GM19193 (cell line): ENCODE measurements around the gene POLA1.

Experiments used
- POLR2A ChIP-seq: IDR thresholded peaks from 4 replicates; pipeline ENCODE4 v1.6.1; 2011; ENCODE audit not compliant: insufficient read depth, insufficient read length; ENCODE audit errors: extremely low read depth

POLA1 gene

DNA sequence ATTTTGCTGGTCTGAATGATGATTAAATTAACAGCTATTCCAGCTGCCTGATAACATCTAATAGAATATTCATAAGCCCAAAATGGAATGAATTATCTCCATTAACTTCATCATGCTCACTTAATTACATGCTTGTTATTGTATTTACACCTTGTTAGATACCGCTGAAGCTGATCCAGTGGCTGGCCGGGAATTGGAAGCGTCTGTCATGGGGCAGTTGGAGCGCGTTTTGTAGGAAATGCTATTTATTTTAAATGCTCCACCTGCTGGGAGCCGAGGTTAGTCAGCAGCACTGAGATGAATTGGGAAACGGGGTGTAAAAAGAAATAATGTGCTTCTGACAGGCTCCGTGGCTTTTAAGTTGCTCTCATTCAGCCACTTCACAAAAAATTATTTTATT lies 296.8 kb downstream of the POLA1 start:
- no peak for TF ChIP-seq POLR2A

DNA sequence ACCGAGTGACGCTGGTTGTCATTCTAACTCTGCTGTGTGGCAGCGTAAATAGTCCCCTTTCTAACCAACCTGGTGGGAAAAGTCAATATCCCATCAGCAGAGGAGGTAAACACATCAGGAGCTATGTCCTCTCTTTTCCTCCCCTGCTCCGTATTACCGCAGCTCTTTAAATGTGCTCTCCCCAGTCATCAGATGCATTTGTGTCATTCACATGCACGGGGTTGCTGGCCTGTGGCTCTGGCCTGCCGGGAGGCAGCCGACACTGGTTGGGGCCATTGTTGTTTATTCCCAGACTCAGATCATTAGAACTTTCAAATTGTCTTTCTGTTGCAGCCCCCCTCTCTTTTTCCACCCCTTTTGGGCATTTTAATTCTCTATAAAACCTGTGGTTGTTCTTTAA lies 300.2 kb downstream of the POLA1 start:
- TF ChIP-seq POLR2A: no peak

DNA sequence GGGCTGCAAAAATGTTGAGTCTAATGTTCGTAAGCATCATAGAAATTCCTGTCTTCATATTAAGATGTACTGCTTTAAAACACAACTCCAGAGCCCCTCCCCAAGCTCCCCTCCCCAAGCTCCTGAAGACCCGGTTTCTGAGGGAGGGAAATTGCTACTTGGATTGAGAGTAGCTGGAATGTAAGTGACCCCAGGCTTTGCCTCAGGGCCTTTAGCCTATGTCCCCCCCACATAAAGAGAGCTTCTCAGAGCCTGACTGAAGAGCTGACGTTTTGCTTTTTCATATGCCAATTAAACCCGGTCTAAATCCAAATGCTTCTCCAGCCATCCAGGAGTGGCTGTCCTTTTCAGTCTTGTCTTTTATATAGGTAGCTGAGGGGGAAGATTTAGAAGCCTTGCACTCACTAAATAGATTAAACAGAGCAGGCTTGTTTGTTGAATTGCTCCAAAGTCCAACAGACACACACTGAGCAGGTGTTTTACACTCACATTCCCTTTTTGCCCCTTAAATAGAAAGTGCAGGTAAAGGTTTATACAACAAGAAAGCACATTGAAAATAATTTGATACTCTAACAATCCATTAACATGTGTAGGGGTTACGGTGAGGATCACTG lies 302.5 kb downstream of the POLA1 start:
- TF ChIP-seq POLR2A: no peak

DNA sequence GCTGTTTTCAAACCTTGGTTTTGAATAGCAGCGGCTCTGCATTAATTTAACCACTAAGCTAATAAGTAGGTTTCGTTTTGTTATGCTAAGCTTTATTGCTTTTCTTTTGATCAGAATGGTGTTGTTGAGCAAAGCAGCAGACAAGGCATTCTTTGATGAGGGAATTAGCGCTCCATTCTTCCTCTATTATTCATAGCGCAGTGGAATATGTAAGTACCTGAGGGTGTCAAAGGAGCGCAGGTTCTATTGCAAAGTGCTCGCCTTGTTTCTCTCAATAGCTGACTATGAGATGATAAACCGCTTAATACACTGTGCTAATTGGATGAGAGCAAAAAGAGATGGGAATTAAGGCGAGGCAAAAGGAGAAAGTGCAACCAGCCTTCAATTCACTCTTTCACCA lies 305.8 kb downstream of the POLA1 start:
- no peak for TF ChIP-seq POLR2A

DNA sequence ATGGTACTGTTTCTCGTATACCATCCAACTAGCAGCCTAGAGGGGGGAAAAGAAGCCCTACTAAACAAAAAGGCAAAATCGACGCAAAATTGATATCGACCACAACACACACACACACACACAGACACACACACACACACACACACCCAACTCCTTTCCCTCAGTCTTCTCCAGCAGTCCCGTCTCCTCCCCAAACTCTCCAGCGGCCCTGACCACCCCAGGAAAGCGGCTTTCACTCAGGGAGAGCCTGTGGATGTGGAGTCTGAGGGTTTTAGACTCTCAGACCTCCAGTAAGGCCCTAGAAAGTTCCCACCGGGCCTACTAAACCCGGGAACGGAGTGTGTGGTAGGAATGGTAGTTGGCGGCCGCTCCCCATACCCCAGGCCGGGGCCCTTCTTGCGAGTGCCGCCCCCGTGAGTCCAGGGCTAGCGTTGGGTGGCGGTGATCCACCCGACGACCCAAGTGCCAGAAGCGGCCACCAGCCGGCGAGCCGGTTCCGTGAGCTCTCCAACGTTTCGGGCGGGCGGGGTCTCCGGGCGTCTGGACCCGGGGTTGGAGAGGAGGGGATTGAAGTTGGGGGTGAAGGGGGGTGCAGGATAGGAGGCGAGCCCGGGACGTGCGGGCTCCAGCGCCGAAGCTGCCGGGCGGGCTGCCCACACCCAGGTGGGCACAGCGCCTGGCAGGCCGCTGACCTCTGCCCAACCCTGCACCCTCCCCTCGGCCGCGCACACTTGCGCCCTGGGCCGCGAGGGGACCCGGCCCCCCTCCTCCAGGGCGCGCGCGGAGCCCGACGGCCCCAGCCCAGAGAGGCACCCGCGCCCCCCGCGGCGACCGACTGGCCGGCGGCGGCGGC lies 308.3 kb downstream of the POLA1 start:
- TF ChIP-seq POLR2A: no peak

DNA sequence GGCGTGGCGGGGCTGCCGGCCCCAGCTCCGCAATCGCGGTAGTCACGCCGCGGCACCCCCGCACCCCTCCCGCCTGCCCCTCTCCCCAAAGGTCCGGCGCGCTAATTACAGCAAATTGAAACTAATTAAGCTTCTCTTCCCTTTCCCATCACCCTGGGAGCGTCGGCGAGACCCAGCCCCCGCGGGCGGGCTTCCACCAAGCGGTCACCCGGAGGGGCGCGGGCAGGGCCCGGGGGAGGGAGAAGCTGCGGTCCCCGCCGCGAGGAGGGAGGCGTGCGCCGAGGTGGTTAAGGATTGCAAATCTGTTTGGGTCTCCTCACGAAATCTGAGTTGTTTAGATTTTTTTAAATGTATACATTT lies 308.9 kb downstream of the POLA1 start:
- TF ChIP-seq POLR2A: no peak

DNA sequence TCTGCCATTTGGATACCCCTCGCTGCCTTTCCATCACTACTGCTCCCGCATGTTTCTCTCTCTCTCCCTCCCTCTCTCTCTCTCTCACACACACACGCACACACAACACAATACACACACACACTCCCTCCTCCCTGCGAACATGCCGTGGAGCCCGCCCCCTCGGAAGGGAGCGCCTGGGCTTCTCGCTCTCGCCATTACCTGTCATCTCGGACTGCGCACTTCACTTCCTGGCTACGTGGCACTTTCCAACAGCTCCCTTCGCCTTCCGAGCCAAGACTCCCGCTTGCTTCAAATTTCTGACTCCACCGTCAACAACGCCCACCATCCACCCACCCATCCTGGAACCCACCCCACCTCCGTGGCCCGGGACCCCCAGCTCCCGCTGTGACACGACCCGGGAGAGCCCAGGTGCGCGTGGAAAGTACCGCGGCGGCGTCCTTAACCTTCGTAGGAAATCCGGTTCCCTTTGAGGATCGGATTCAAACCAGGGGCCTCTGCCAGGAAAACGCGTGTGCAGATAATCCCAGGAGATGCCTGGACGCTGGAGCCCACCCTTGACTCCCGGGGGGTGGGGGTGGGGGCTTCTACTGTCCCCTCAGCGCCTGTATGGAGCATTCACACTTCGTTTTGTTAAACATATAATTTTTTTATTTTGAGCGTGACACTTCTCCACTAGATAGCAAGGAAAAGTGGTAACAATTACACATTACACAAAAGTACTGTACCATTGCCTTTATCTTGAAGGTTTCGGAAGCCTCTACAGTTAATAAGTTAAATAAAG lies 309.5 kb downstream of the POLA1 start:
- no peak for TF ChIP-seq POLR2A

DNA sequence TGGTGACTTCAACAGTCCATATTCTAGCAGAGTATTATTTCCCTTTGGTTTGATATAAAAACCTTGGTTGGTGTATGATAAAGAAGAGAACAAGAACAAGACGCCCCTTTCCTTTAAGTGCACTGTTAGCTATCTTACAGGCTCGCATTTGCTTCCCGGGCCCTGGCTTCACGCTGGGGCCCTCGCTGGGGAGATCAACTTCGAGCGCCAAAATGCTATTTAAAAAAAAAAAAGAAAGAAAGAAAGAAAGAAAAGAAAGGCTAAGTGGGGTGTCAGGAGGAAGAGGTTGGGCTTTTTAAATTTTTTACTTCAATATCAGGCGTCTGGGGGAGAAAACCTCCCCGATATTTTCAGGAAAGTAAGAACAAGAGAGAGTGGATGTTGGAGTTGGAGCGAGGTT lies 310.3 kb downstream of the POLA1 start:
- no peak for TF ChIP-seq POLR2A

DNA sequence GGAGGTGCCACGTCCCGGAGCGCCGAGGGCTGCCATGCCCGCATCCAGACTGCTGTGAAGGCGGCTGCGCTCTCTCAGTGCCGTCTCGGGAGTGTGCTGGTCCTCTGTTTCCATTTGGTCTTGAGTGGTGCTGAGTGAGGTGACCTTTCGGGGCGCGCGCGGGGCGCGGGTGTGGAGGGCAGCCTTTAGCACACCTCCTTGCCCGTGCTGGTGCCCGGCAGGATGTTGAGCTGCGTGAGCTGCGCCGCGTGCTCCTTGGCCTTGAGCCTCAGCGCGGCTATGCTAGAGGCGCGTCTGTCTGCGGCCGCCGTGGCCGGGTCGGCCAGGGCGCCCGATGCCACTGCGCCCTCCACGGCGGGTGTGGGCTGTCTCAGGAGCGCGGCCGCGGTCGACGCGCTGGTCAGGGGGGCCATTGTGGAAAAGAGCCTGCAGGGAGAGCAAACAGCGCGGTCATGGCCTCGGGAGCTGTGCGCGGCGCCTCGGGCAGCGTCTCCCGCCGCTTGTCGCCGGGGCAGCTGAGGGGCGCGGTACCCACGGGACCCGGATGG lies 310.8 kb downstream of the POLA1 start:
- TF ChIP-seq POLR2A: no peak

DNA sequence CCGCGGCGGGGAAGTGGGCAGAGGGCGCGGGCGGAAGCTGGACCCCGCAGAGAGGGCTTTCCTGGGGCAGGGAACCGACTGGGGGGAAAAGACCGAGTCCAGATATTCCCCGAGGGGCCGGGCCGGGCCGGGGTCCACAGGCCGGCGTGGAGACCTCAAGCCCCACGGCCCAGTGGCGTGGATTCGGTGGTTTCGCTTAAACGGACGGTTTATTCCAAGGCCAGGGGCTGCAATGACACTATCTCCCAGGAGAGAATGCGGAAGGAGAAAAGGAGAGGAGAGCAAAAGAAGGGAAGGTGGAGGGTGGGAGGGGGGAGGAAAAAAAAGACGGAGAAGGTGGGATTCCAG lies 311.3 kb downstream of the POLA1 start:
- TF ChIP-seq POLR2A: no peak

DNA sequence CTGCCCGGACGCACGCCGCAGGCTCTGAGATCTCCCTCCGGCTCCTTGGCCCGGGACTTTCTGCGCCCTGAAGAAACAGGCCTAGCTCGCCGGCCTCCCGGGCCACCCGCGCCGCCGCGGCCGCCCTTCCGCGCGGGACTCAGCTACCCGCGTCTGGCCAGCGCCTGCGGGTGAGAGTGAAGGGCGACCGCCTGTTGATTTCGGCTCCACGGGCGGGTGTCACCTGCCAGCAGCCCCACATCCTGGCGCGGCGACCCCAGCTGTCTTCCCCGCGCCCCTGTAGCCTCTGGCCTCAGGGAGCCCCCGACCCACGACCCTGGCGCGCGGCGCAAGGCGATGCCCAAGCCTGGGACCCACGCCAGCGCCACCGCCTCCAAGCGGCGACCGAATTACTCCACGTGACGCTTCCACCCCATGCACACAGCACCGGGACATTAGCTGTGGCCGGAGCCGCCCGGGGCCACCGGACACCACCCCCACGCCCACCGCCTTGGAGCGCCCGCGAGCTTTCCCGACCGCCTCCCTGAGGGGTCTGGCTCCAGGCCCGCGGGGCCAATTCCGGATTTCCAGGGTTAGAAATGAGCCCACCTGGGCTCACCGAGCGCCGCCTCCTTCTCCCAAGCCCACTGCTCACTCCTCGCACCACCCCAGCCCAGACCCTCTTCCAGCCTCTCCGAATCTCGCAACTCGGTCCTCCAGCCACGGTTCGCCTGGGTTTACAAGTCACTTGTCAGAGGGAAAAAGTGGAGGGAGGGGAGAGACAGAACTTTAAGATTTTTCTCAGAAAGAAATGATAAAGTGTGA lies 311.9 kb downstream of the POLA1 start:
- TF ChIP-seq POLR2A: no peak

DNA sequence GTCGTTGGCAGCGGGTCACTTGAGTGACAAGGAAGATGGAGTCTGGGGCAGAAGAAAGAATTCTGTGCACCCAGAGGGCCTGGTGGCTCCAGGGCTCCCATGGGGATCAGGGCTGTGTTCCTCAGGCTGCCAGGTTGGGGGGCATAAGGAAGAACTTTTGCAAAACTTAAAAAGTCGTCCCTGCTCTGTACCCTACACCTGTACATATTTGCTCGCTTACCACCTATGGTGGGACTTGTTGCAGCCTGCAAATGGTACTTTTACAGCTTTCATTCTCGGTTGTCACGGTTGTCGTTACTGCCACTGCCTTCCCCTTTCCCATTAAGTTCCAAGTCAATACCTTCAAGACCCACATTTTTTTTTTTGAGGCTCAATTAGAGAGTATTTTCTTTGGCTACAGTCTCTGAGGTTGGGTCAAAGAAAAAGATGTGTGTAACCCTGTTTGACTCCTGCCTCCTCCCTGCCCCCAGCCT lies 312.9 kb downstream of the POLA1 start:
- no peak for TF ChIP-seq POLR2A

DNA sequence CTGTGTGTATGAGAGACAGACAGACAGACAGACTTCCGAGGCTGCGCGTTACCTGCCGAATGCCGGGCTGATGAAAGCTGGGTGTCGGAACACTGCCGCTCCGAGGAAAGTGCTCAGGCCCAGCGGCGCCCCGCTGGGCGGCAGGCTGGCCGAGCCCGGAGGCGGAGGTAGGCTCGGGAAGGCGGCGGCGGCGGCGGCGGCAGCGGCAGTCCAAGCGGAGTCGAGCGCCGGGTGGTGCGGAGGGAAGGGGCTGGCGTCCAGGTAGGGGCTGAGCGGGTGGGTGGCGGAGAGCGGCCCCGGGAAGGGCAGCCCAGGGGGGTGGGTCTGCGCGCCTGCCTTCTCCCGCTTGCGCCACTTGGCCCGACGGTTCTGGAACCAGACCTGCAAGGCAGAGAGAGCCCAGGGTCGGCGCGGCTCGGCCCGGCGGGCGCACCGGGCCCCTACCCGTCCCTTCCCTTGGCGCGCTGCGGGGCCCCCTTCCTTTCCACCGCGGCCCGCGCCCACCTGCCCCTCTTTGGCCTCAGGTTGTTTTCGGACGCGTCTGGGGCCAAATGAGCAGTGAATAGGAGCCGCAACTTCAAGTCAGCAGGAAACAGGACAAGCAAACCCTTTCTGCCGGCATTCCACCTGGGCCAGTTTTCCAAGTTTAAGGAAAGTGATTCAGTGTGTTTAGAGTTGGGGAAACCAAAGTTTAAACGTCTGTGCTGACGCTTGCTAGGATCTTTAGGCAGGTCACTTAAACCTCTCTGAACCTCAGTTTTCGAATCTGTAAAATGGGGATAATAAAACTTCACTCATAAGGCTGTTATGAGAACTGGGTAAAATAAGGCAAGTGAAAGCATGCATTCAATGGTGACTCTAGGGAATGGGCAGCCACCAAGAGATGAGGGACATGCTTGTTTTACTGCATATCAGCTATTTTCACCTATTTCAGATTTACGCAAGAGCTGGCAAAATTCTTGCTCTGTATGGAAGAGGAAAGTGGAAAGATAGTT lies 313.6 kb downstream of the POLA1 start:
- TF ChIP-seq POLR2A: no peak

DNA sequence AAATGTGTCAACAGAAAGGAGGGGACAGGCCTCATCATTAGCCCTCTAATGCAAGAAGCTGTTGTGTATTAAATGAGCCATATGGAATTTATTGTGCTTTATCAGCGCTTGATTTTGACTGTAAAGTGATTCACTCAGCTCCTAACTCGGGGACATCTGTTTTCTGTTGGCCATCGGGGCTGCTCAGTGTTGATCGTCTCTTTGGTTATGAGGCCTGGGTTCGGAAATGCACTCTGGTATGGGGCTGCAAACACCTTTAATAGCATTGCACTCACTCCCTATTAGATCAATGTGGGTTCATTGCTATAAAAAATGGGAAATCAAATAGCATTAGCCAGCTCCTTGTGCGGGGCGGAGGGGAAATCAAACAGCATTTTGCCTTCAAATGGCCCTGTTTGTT lies 315.7 kb downstream of the POLA1 start:
- no peak for TF ChIP-seq POLR2A
